GM12872 (cell line): Measurements from ENCODE around the gene STPG1.

Source experiments
- CTCF ChIP-seq: IDR thresholded peaks from 3 replicates; pipeline ENCODE4 v1.5.1; 2011; ENCODE audit warnings: low read depth, mild to moderate bottlenecking, low read length, moderate library complexity; ENCODE audit not compliant: insufficient read depth

STPG1 gene

GRCh38 chr1:24355466-24355865 lies 58.1 kb downstream of the STPG1 start:
- TF ChIP-seq CTCF, result no peak

GRCh38 chr1:24353292-24353891 lies 60.2 kb downstream of the STPG1 start:
- no peak for TF ChIP-seq CTCF

GRCh38 chr1:24351918-24352627 lies 61.5 kb downstream of the STPG1 start:
- TF ChIP-seq CTCF, result no peak

- no peak for TF ChIP-seq CTCF
Observed at GRCh38 chr1:24351247-24351646, 62.3 kb downstream of the STPG1 start.

- TF ChIP-seq CTCF, result no peak
Observed at GRCh38 chr1:24349891-24350290, 63.7 kb downstream of the STPG1 start.

GRCh38 chr1:24348196-24348595 lies 65.4 kb downstream of the STPG1 start:
- no peak for TF ChIP-seq CTCF

- TF ChIP-seq CTCF, result no peak
Observed at GRCh38 chr1:24347159-24347934, 66.2 kb downstream of the STPG1 start.
